Activated CD4-positive, alpha-beta memory T cell treated with anti-CD3 and anti-CD28 coated beads for 36 hours (primary cell): ENCODE data around the gene ARMC6. TPM values are rescaled to one million over a fixed set of nuclear protein-coding genes. Genes with fewer than 3 reads are reported as not detected.

Experiments
- CTCF ChIA-PET: fragments of 350-600 bp; sonication (Branson Sonifier 250); formaldehyde crosslinking; loops from one replicate; lab custom pipeline; 2021; ENCODE audit warnings: antibody characterized with exemption, inconsistent platforms; lab: Charles Lee
- POLR2A ChIA-PET: fragments of 350-600 bp; sonication (Branson Sonifier 250); formaldehyde crosslinking; loops from one replicate; lab custom pipeline; 2021; ENCODE audit warnings: antibody characterized with exemption; lab: Charles Lee
- DNase-seq: peaks from one replicate; pipeline ENCODE4 v3.0.0-alpha.2; 2020
- H3K27ac Mint-ChIP-seq: one replicate; pipeline ENCODE4 v1.8.0; 2021; ENCODE audit warnings: mixed read lengths
- H3K27me3 Mint-ChIP-seq: one replicate; pipeline ENCODE4 v1.8.0; 2021; ENCODE audit warnings: mixed read lengths
- H3K36me3 Mint-ChIP-seq: one replicate; pipeline ENCODE4 v1.8.0; 2021; ENCODE audit warnings: mixed read lengths
- H3K4me1 Mint-ChIP-seq: one replicate; pipeline ENCODE4 v1.8.0; 2021; ENCODE audit warnings: low read depth, mixed read lengths
- H3K4me3 Mint-ChIP-seq: one replicate; pipeline ENCODE4 v1.8.0; 2021; ENCODE audit warnings: mild to moderate bottlenecking, mixed read lengths
- H3K9me3 Mint-ChIP-seq: one replicate; pipeline ENCODE4 v1.8.0; 2021; ENCODE audit warnings: mixed read lengths
- intact Hi-C: fragments of 100-400 bp; cut with micrococcal nuclease; formaldehyde crosslinking; loops from one replicate; pipeline ENCODE4 v1.15.1; 2023
- total RNA-seq, 2 experiments: library from RNA; stranded (reverse); gene quantifications; one replicate each; pipeline ENCODE4 v1.2.3, GENCODE V29; 2021

Gene ARMC6
- total RNA-seq, 2 experiments from 2014 or later: 24.4 to 26.2 TPM

GRCh38 chr19:19067276-19068072 is 34.1 kb downstream of the ARMC6 start:
- Mint-ChIP-seq H3K4me1 (peaks cover 35% of the 10 kb centered on the region), H3K36me3 (no peaks in the 10 kb centered on the region), H3K4me3 (no peak overlapping the region), H3K9me3 (no peaks in the 10 kb centered on the region), H3K27ac (no peak overlapping the region), H3K27me3 (no peaks in the 10 kb centered on the region)
- POLR2A ChIA-PET: no interaction called here
- CTCF ChIA-PET: interaction anchor here (0.9 to 2.2 kb wide), 2 partner anchors 13 to 48 kb away, joined by 6 to 11 read pairs; no protein-coding TSS in a partner anchor
- intact Hi-C loops: no loop called here
- DNase-seq: no peak

- POLR2A ChIA-PET: no interaction called here
- H3K36me3 Mint-ChIP-seq: no peaks in the 10 kb centered on the region
- CTCF ChIA-PET: interaction anchor here (0.8 to 2.2 kb wide), 2 partner anchors 15 to 47 kb away, joined by 3 to 11 read pairs; no protein-coding TSS in a partner anchor
- H3K27ac Mint-ChIP-seq: no peak overlapping the region
- DNase-seq: no peak
- no peak overlapping the region for H3K4me3 Mint-ChIP-seq
- H3K27me3 Mint-ChIP-seq: no peaks in the 10 kb centered on the region
- peaks cover 33% of the 10 kb centered on the region for H3K4me1 Mint-ChIP-seq
- intact Hi-C loops: no loop called here
- no peaks in the 10 kb centered on the region for H3K9me3 Mint-ChIP-seq
Observed at GRCh38 chr19:19068659-19069654, 35.6 kb downstream of the ARMC6 start.

GRCh38 chr19:19071897-19072296 is 38.5 kb downstream of the ARMC6 start:
- no peak for DNase-seq

GRCh38 chr19:19074196-19074882 is 40.9 kb downstream of the ARMC6 start:
- Mint-ChIP-seq H3K36me3 (peaks cover 4% of the 10 kb centered on the region), H3K27ac (no peak overlapping the region), H3K9me3 (no peaks in the 10 kb centered on the region), H3K4me3 (no peak overlapping the region), H3K4me1 (peaks cover 8% of the 10 kb centered on the region), H3K27me3 (no peaks in the 10 kb centered on the region)
- CTCF ChIA-PET: no interaction called here
- intact Hi-C loops: no loop called here
- POLR2A ChIA-PET: no interaction called here
- no peak for DNase-seq

More at GRCh38 chr19:19071897-19072296, 38.5 kb downstream of the ARMC6 start:
- ChIA-PET POLR2A (no interaction called here), CTCF (no interaction called here)
- Mint-ChIP-seq H3K4me1 (peaks cover 19% of the 10 kb centered on the region), H3K27ac (no peak overlapping the region), H3K9me3 (no peaks in the 10 kb centered on the region), H3K27me3 (no peaks in the 10 kb centered on the region), H3K36me3 (no peaks in the 10 kb centered on the region), H3K4me3 (no peak overlapping the region)
- intact Hi-C loops: no loop called here

- no peak overlapping the region for H3K4me3 Mint-ChIP-seq
- H3K27ac Mint-ChIP-seq: no peak overlapping the region
- H3K9me3 Mint-ChIP-seq: no peaks in the 10 kb centered on the region
- DNase-seq: no peak
- ChIA-PET CTCF (no interaction called here), POLR2A (no interaction called here)
- intact Hi-C loops: no loop called here
- peaks cover 6% of the 10 kb centered on the region for H3K4me1 Mint-ChIP-seq
- H3K27me3 Mint-ChIP-seq: no peaks in the 10 kb centered on the region
- peaks cover 4% of the 10 kb centered on the region for H3K36me3 Mint-ChIP-seq
Observed at GRCh38 chr19:19075126-19075525, 41.7 kb downstream of the ARMC6 start.

GRCh38 chr19:19076476-19076875 is 43.1 kb downstream of the ARMC6 start:
- no peak for DNase-seq
- CTCF ChIA-PET: no interaction called here
- Mint-ChIP-seq H3K27ac (no peak overlapping the region), H3K4me1 (peaks cover 6% of the 10 kb centered on the region), H3K36me3 (peaks cover 4% of the 10 kb centered on the region), H3K9me3 (no peaks in the 10 kb centered on the region), H3K27me3 (no peaks in the 10 kb centered on the region), H3K4me3 (no peak overlapping the region)
- POLR2A ChIA-PET: no interaction called here
- intact Hi-C loops: no loop called here

- intact Hi-C loops: no loop called here
- ChIA-PET POLR2A (no interaction called here), CTCF (no interaction called here)
- Mint-ChIP-seq H3K9me3 (no peaks in the 10 kb centered on the region), H3K4me3 (no peak overlapping the region), H3K36me3 (peaks cover 4% of the 10 kb centered on the region), H3K4me1 (peaks cover 6% of the 10 kb centered on the region), H3K27me3 (no peaks in the 10 kb centered on the region), H3K27ac (no peak overlapping the region)
- DNase-seq: no peak
Observed at GRCh38 chr19:19077103-19077502, 43.7 kb downstream of the ARMC6 start.

- DNase-seq: no peak
- Mint-ChIP-seq H3K9me3 (no peaks in the 10 kb centered on the region), H3K27me3 (no peaks in the 10 kb centered on the region), H3K4me1 (no peaks in the 10 kb centered on the region), H3K4me3 (no peak overlapping the region), H3K27ac (no peak overlapping the region), H3K36me3 (peaks cover 4% of the 10 kb centered on the region)
- ChIA-PET CTCF (interaction anchor here (0.6 kb wide), 1 partner anchor 33 kb away, joined by 3 read pairs; no protein-coding TSS in a partner anchor), POLR2A (no interaction called here)
- intact Hi-C loops: no loop called here
Observed at GRCh38 chr19:19078801-19079200, 45.4 kb downstream of the ARMC6 start.

- no peak overlapping the region for H3K27ac Mint-ChIP-seq
Observed at GRCh38 chr19:19079571-19079970, 46.2 kb downstream of the ARMC6 start.

GRCh38 chr19:19081642-19082151 is 48.3 kb downstream of the ARMC6 start:
- POLR2A ChIA-PET: no interaction called here
- no peaks in the 10 kb centered on the region for H3K27me3 Mint-ChIP-seq
- H3K4me3 Mint-ChIP-seq: no peak overlapping the region
- CTCF ChIA-PET: no interaction called here
- H3K27ac Mint-ChIP-seq: no peak overlapping the region
- peaks cover 4% of the 10 kb centered on the region for H3K36me3 Mint-ChIP-seq
- no peaks in the 10 kb centered on the region for H3K4me1 Mint-ChIP-seq
- no peaks in the 10 kb centered on the region for H3K9me3 Mint-ChIP-seq
- DNase-seq: no peak
- intact Hi-C loops: no loop called here

More at GRCh38 chr19:19079571-19079970, 46.2 kb downstream of the ARMC6 start:
- no peak overlapping the region for H3K4me3 Mint-ChIP-seq
- H3K27me3 Mint-ChIP-seq: no peaks in the 10 kb centered on the region
- intact Hi-C loops: no loop called here
- DNase-seq: no peak
- POLR2A ChIA-PET: no interaction called here
- H3K4me1 Mint-ChIP-seq: no peaks in the 10 kb centered on the region
- CTCF ChIA-PET: no interaction called here
- no peaks in the 10 kb centered on the region for H3K9me3 Mint-ChIP-seq
- peaks cover 4% of the 10 kb centered on the region for H3K36me3 Mint-ChIP-seq

- intact Hi-C loops: no loop called here
- H3K36me3 Mint-ChIP-seq: no peaks in the 10 kb centered on the region
- no peaks in the 10 kb centered on the region for H3K27me3 Mint-ChIP-seq
- ChIA-PET CTCF (no interaction called here), POLR2A (no interaction called here)
- no peaks in the 10 kb centered on the region for H3K4me1 Mint-ChIP-seq
- no peak overlapping the region for H3K4me3 Mint-ChIP-seq
- no peak for DNase-seq
- no peak overlapping the region for H3K27ac Mint-ChIP-seq
- H3K9me3 Mint-ChIP-seq: no peaks in the 10 kb centered on the region
Observed at GRCh38 chr19:19083413-19084178, 50.2 kb downstream of the ARMC6 start.
